ENCODE results near the gene FZR1.

The FZR1 gene

GRCh38 chr19:3535563-3535965 lies 29.5 kb downstream of the FZR1 start:
- H3K79me2 ChIP-seq (ENCODE audit: control insufficient read depth, insufficient read depth, low read length): no peaks in the 10 kb centered on the region
- no peak overlapping the region for H3K9ac ChIP-seq (ENCODE audit: low read length)
- no CpG with 5 or more reads among the region's 14 CpGs for WGBS (ENCODE audit: extremely low coverage, insufficient coverage, low lambda C conversion rate)
- no peak overlapping the region for H2AK5ac ChIP-seq (ENCODE audit: low read length)
- no peak overlapping the region for H4K5ac ChIP-seq (ENCODE audit: low read length)
- no peaks in the 10 kb centered on the region for H3K4me1 ChIP-seq (ENCODE audit: control insufficient read depth, low read depth, low read length)
- DNase-seq: no peak
- no peak overlapping the region for H2BK15ac ChIP-seq (replicated peaks; ENCODE audit: low read depth)
- no peak overlapping the region for H3K27ac ChIP-seq (ENCODE audit: low read depth, low read length)
- no peak overlapping the region for H4K8ac ChIP-seq (ENCODE audit: low read depth, low read length)
- H3K36me3 ChIP-seq (ENCODE audit: control insufficient read depth, insufficient read depth, low read length): peaks cover 8% of the 10 kb centered on the region
- no peaks in the 10 kb centered on the region for H3K27me3 ChIP-seq (ENCODE audit: insufficient read depth, low read length, poor library complexity)
- no peak overlapping the region for H2BK5ac ChIP-seq (ENCODE audit: low read length)
- H3K4me2 ChIP-seq (ENCODE audit: low read length): no peak overlapping the region
- H3K18ac ChIP-seq (ENCODE audit: low read length): no peak overlapping the region
- no peak overlapping the region for H3K56ac ChIP-seq (ENCODE audit: low read length)
- no peak overlapping the region for H2BK120ac ChIP-seq (ENCODE audit: low read depth, low read length)
- no peak overlapping the region for H3K23ac ChIP-seq (ENCODE audit: low read length)
- no peak overlapping the region for H3K4me3 ChIP-seq (ENCODE audit: low read length)
- no peaks in the 10 kb centered on the region for H3K79me1 ChIP-seq (ENCODE audit: low read length)
- no peak overlapping the region for H3K4ac ChIP-seq (ENCODE audit: low read depth, low read length)

DNA sequence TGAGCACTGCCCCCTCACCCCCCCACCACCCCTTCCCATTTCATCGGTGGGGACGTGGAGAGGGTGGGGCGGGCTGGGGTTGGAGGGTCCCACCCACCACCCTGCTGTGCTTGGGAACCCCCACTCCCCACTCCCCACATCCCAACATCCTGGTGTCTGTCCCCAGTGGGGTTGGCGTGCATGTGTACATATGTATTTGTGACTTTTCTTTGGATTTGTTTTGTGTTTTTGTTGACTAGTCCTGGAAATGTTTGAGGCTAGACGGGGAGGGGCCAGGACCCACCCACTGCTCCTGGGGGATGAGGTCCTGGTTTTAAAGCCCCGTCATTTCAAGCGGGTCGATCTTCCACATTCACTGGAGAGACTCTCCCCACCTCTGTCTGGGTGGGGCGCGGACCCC lies 29.9 kb downstream of the FZR1 start:
- Histone ChIP-seq H2AK5ac (ENCODE audit: low read length) (no peak overlapping the region), H3K4ac (ENCODE audit: low read depth, low read length) (no peak overlapping the region), H3K79me1 (ENCODE audit: low read length) (no peaks in the 10 kb centered on the region), H2BK5ac (ENCODE audit: low read length) (no peak overlapping the region), H3K4me2 (ENCODE audit: low read length) (no peak overlapping the region), H3K27me3 (ENCODE audit: insufficient read depth, low read length, poor library complexity) (no peaks in the 10 kb centered on the region), H3K18ac (ENCODE audit: low read length) (no peak overlapping the region), H3K79me2 (ENCODE audit: control insufficient read depth, insufficient read depth, low read length) (no peaks in the 10 kb centered on the region), H3K36me3 (ENCODE audit: control insufficient read depth, insufficient read depth, low read length) (peaks cover 8% of the 10 kb centered on the region), H4K5ac (ENCODE audit: low read length) (no peak overlapping the region), H3K9ac (ENCODE audit: low read length) (no peak overlapping the region), H3K4me3 (ENCODE audit: low read length) (no peak overlapping the region), H4K8ac (ENCODE audit: low read depth, low read length) (no peak overlapping the region), H3K56ac (ENCODE audit: low read length) (no peak overlapping the region), H3K4me1 (ENCODE audit: control insufficient read depth, low read depth, low read length) (no peaks in the 10 kb centered on the region), H3K27ac (ENCODE audit: low read depth, low read length) (no peak overlapping the region), H2BK120ac (ENCODE audit: low read depth, low read length) (no peak overlapping the region), H3K23ac (ENCODE audit: low read length) (no peak overlapping the region), H2BK15ac (replicated peaks; ENCODE audit: low read depth) (no peak overlapping the region)
- no CpG with 5 or more reads among the region's 10 CpGs for WGBS (ENCODE audit: extremely low coverage, insufficient coverage, low lambda C conversion rate)
- no peak for DNase-seq

GRCh38 chr19:3536429-3537100 lies 30.5 kb downstream of the FZR1 start:
- H3K18ac ChIP-seq (ENCODE audit: low read length): no peak overlapping the region
- H3K4me3 ChIP-seq (ENCODE audit: low read length): no peak overlapping the region
- no peaks in the 10 kb centered on the region for H3K79me2 ChIP-seq (ENCODE audit: control insufficient read depth, insufficient read depth, low read length)
- no peak overlapping the region for H2BK5ac ChIP-seq (ENCODE audit: low read length)
- peaks cover 6% of the 10 kb centered on the region for H3K36me3 ChIP-seq (ENCODE audit: control insufficient read depth, insufficient read depth, low read length)
- H2BK120ac ChIP-seq (ENCODE audit: low read depth, low read length): no peak overlapping the region
- H3K27me3 ChIP-seq (ENCODE audit: insufficient read depth, low read length, poor library complexity): no peaks in the 10 kb centered on the region
- no CpG with 5 or more reads among the region's 27 CpGs for WGBS (ENCODE audit: extremely low coverage, insufficient coverage, low lambda C conversion rate)
- H2AK5ac ChIP-seq (ENCODE audit: low read length): no peak overlapping the region
- H3K4me2 ChIP-seq (ENCODE audit: low read length): no peak overlapping the region
- H4K8ac ChIP-seq (ENCODE audit: low read depth, low read length): no peak overlapping the region
- H3K79me1 ChIP-seq (ENCODE audit: low read length): no peaks in the 10 kb centered on the region
- H3K4me1 ChIP-seq (ENCODE audit: control insufficient read depth, low read depth, low read length): no peaks in the 10 kb centered on the region
- no peak for DNase-seq
- no peak overlapping the region for H3K9ac ChIP-seq (ENCODE audit: low read length)
- no peak overlapping the region for H3K56ac ChIP-seq (ENCODE audit: low read length)
- no peak overlapping the region for H4K5ac ChIP-seq (ENCODE audit: low read length)
- H3K27ac ChIP-seq (ENCODE audit: low read depth, low read length): no peak overlapping the region
- H3K4ac ChIP-seq (ENCODE audit: low read depth, low read length): no peak overlapping the region
- no peak overlapping the region for H2BK15ac ChIP-seq (replicated peaks; ENCODE audit: low read depth)
- no peak overlapping the region for H3K23ac ChIP-seq (ENCODE audit: low read length)

DNA sequence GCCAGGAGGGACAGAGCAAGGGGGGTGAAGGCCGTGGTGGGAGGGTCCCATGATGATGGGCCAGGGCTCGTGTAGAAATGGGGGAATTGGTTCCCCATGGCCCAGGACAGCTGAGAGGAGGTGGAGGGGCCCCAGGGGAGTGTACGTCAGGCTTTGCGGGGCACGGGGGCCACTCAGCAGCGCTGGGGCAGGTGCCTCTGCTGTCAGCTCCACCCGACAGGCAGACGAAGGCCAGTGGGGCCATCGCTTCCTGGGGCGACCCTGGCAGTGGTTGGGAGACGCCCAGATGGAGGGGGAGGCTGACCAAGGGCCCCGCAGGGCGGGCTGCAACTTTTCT lies 31.0 kb downstream of the FZR1 start:
- no peaks in the 10 kb centered on the region for H3K79me2 ChIP-seq (ENCODE audit: control insufficient read depth, insufficient read depth, low read length)
- no peak overlapping the region for H3K27ac ChIP-seq (ENCODE audit: low read depth, low read length)
- H3K27me3 ChIP-seq (ENCODE audit: insufficient read depth, low read length, poor library complexity): no peaks in the 10 kb centered on the region
- no peak overlapping the region for H3K56ac ChIP-seq (ENCODE audit: low read length)
- no peak overlapping the region for H2BK120ac ChIP-seq (ENCODE audit: low read depth, low read length)
- no peak for DNase-seq
- H3K18ac ChIP-seq (ENCODE audit: low read length): no peak overlapping the region
- no peak overlapping the region for H2BK15ac ChIP-seq (replicated peaks; ENCODE audit: low read depth)
- H3K79me1 ChIP-seq (ENCODE audit: low read length): no peaks in the 10 kb centered on the region
- no peak overlapping the region for H3K23ac ChIP-seq (ENCODE audit: low read length)
- no peak overlapping the region for H2BK5ac ChIP-seq (ENCODE audit: low read length)
- no peak overlapping the region for H3K9ac ChIP-seq (ENCODE audit: low read length)
- H4K8ac ChIP-seq (ENCODE audit: low read depth, low read length): no peak overlapping the region
- no peak overlapping the region for H3K4me2 ChIP-seq (ENCODE audit: low read length)
- H3K4me3 ChIP-seq (ENCODE audit: low read length): no peak overlapping the region
- no peaks in the 10 kb centered on the region for H3K4me1 ChIP-seq (ENCODE audit: control insufficient read depth, low read depth, low read length)
- H4K5ac ChIP-seq (ENCODE audit: low read length): no peak overlapping the region
- WGBS (ENCODE audit: extremely low coverage, insufficient coverage, low lambda C conversion rate): no CpG with 5 or more reads among the region's 13 CpGs
- H3K36me3 ChIP-seq (ENCODE audit: control insufficient read depth, insufficient read depth, low read length): peaks cover 6% of the 10 kb centered on the region
- no peak overlapping the region for H3K4ac ChIP-seq (ENCODE audit: low read depth, low read length)
- H2AK5ac ChIP-seq (ENCODE audit: low read length): no peak overlapping the region

DNA sequence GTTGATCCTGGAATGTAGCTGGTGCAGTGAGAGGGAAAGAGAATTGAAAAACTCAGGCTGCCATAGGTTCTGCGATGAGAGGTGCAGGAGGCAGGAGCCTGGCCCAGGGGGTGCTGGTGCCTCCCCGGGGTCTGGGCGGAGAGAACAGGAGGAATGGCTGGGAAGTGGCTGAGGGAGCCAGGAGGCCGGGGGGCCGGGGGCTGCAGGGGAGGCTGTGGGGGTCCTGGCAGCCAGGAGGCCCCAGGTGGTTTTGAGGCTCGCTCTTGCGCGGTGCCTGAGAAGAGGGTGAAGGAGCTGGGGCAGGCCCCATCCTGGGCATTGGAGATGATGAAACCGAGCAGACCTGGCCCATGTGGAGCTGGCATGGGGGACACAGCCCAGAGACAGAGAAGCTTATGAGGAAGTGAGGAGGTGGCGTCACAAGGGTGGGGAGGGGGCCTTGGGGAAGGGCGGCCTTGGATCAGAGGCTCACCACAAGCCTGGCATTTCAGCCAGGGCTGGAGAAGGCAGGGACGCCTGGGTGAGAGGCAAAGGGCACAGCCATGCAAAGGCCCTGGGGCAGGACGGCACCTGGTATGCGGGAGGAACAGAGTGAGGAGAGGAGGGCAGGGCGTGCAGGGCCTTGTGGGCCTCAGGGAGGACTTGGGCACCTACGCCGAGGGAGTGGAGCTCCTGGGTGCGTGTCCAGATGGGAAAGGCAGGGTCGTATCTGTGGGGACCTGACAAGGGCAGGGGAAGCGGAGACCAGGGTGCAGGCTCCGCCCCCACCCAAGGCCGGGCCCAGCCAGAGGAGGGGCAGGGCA lies 31.5 kb downstream of the FZR1 start:
- Histone ChIP-seq H4K8ac (ENCODE audit: low read depth, low read length) (no peak overlapping the region), H3K27me3 (ENCODE audit: insufficient read depth, low read length, poor library complexity) (no peaks in the 10 kb centered on the region), H2BK5ac (ENCODE audit: low read length) (no peak overlapping the region), H2AK5ac (ENCODE audit: low read length) (no peak overlapping the region), H4K5ac (ENCODE audit: low read length) (no peak overlapping the region), H3K4me2 (ENCODE audit: low read length) (no peak overlapping the region), H3K4me3 (ENCODE audit: low read length) (no peak overlapping the region), H3K23ac (ENCODE audit: low read length) (no peak overlapping the region), H3K9ac (ENCODE audit: low read length) (no peak overlapping the region), H3K4me1 (ENCODE audit: control insufficient read depth, low read depth, low read length) (no peaks in the 10 kb centered on the region), H3K18ac (ENCODE audit: low read length) (no peak overlapping the region), H3K79me1 (ENCODE audit: low read length) (no peaks in the 10 kb centered on the region), H3K36me3 (ENCODE audit: control insufficient read depth, insufficient read depth, low read length) (peaks cover 6% of the 10 kb centered on the region), H3K56ac (ENCODE audit: low read length) (no peak overlapping the region), H3K27ac (ENCODE audit: low read depth, low read length) (no peak overlapping the region), H2BK15ac (replicated peaks; ENCODE audit: low read depth) (no peak overlapping the region), H2BK120ac (ENCODE audit: low read depth, low read length) (no peak overlapping the region), H3K4ac (ENCODE audit: low read depth, low read length) (no peak overlapping the region), H3K79me2 (ENCODE audit: control insufficient read depth, insufficient read depth, low read length) (no peaks in the 10 kb centered on the region)
- WGBS (ENCODE audit: extremely low coverage, insufficient coverage, low lambda C conversion rate): no CpG with 5 or more reads among the region's 22 CpGs
- no peak for DNase-seq

Measured in mesendoderm (in vitro differentiated cells).